AG10803 (cell line): ENCODE data around the gene RTN4.

Experiments
- DNase-seq: peaks from one replicate; pipeline ENCODE4 v3.0.0; 2010; ENCODE audit warnings: low read depth
- H3K4me3 ChIP-seq: 2 replicates; pipeline ENCODE4 v1.5.1; 2011; ENCODE audit warnings: mild to moderate bottlenecking, low read length, control low read depth
- CTCF ChIP-seq: conservative IDR thresholded peaks from 2 replicates; pipeline ENCODE4 v1.5.1; 2011; ENCODE audit warnings: mild to moderate bottlenecking, low read length, control low read depth, inconsistent platforms

Gene RTN4

GRCh38 chr2:54968561-54969218 lies 81.6 kb downstream of the RTN4 start:
- DNase-seq = no peak
- no peak overlapping the region for H3K4me3 ChIP-seq
- TF ChIP-seq CTCF = no peak

GRCh38 chr2:54967759-54968365 lies 82.4 kb downstream of the RTN4 start:
- no peak for DNase-seq
- no peak overlapping the region for H3K4me3 ChIP-seq
- TF ChIP-seq CTCF = no peak

- TF ChIP-seq CTCF = no peak
- no peak overlapping the region for H3K4me3 ChIP-seq
- no peak for DNase-seq
Observed at GRCh38 chr2:54967269-54967668, 83.0 kb downstream of the RTN4 start.

- H3K4me3 ChIP-seq = no peak overlapping the region
Observed at GRCh38 chr2:54966837-54967236, 83.4 kb downstream of the RTN4 start.

GRCh38 chr2:54966165-54966832 lies 84.0 kb downstream of the RTN4 start:
- no peak overlapping the region for H3K4me3 ChIP-seq
- DNase-seq = no peak
- TF ChIP-seq CTCF = no peak

More at GRCh38 chr2:54966837-54967236, 83.4 kb downstream of the RTN4 start:
- TF ChIP-seq CTCF = no peak
- DNase-seq = no peak

GRCh38 chr2:54965425-54965824 lies 84.8 kb downstream of the RTN4 start:
- TF ChIP-seq CTCF = no peak
- no peak for DNase-seq
- H3K4me3 ChIP-seq = no peak overlapping the region

- no peak for DNase-seq
- TF ChIP-seq CTCF = no peak
- no peak overlapping the region for H3K4me3 ChIP-seq
Observed at GRCh38 chr2:54964816-54965215, 85.4 kb downstream of the RTN4 start.
